ENCODE measurements around the gene CPA2.

The CPA2 gene

GRCh38 chr7:130334274-130334673 is 67.6 kb downstream of the CPA2 start:
- no peaks in the 10 kb centered on the region for H3K9me3 ChIP-seq (ENCODE audit: severe bottlenecking)
- no peaks in the 10 kb centered on the region for H3K27me3 ChIP-seq (ENCODE audit: insufficient read depth, poor library complexity, severe bottlenecking)
- no peaks in the 10 kb centered on the region for H3K36me3 ChIP-seq (ENCODE audit: low read depth)
- no peaks in the 10 kb centered on the region for H3K4me1 ChIP-seq (ENCODE audit: insufficient read depth, poor library complexity, severe bottlenecking)
- no peak overlapping the region for H3K27ac ChIP-seq (ENCODE audit: poor library complexity, severe bottlenecking)
- H3K4me3 ChIP-seq (ENCODE audit: severe bottlenecking): no peak overlapping the region
- DNase-seq (ENCODE audit: low spot score) (no peak), ATAC-seq (ENCODE audit: low read depth) (no peak)
- TF ChIP-seq CTCF (IDR thresholded peaks at IDR 0.05; ENCODE audit: poor library complexity, severe bottlenecking): no peak

GRCh38 chr7:130337410-130337971 is 70.8 kb downstream of the CPA2 start:
- Histone ChIP-seq H3K9me3 (ENCODE audit: severe bottlenecking) (no peaks in the 10 kb centered on the region), H3K36me3 (ENCODE audit: low read depth) (no peaks in the 10 kb centered on the region), H3K4me1 (ENCODE audit: insufficient read depth, poor library complexity, severe bottlenecking) (no peaks in the 10 kb centered on the region), H3K4me3 (ENCODE audit: severe bottlenecking) (no peak overlapping the region), H3K27me3 (ENCODE audit: insufficient read depth, poor library complexity, severe bottlenecking) (no peaks in the 10 kb centered on the region), H3K27ac (ENCODE audit: poor library complexity, severe bottlenecking) (no peak overlapping the region)
- DNase-seq (ENCODE audit: low spot score) (no peak), ATAC-seq (ENCODE audit: low read depth) (no peak)
- TF ChIP-seq CTCF (IDR thresholded peaks at IDR 0.05; ENCODE audit: poor library complexity, severe bottlenecking): no peak

GRCh38 chr7:130338233-130338632 is 71.6 kb downstream of the CPA2 start:
- H3K9me3 ChIP-seq (ENCODE audit: severe bottlenecking): no peaks in the 10 kb centered on the region
- no peak for ATAC-seq (ENCODE audit: low read depth)
- no peaks in the 10 kb centered on the region for H3K4me1 ChIP-seq (ENCODE audit: insufficient read depth, poor library complexity, severe bottlenecking)
- no peak overlapping the region for H3K4me3 ChIP-seq (ENCODE audit: severe bottlenecking)
- no peak for TF ChIP-seq CTCF (IDR thresholded peaks at IDR 0.05; ENCODE audit: poor library complexity, severe bottlenecking)
- H3K27me3 ChIP-seq (ENCODE audit: insufficient read depth, poor library complexity, severe bottlenecking): no peaks in the 10 kb centered on the region
- no peak for DNase-seq (ENCODE audit: low spot score)
- H3K27ac ChIP-seq (ENCODE audit: poor library complexity, severe bottlenecking): no peak overlapping the region
- no peaks in the 10 kb centered on the region for H3K36me3 ChIP-seq (ENCODE audit: low read depth)
